Stimulated activated CD4-positive, alpha-beta T cell treated with anti-CD3 and anti-CD28 coated beads, Interleukin-4, amount 100 ng/mL, for 24 hours (primary cell): ENCODE results near the gene EAPP.
"Not testable (repeated sequence)": the region's sequence is repeated elsewhere in the genome, so short reads cannot be mapped to it uniquely, and the experiment has no call there.

Experiments used
- DNase-seq: peaks from one replicate; pipeline ENCODE4 v3.0.0-alpha.2; 2020

The EAPP gene

DNA sequence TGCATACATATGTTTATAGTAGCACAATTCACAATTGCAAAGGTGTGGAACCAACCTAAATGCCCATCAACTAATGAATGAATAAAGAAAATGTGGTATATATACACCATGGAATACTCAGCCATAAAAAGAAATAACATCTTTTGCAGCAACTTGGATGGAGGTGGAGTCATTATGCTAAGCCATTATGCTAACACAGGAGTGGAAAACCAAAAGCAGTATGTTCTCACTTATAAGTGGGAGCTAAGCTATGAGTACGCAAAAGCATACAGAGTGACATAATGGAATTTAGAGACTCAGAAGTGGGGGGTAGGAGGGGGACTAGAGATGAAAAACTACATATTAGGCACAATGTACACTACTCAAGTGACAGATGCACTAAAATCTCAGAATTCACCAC, 61.2 kb downstream of the EAPP start:
- no peak for DNase-seq

DNA sequence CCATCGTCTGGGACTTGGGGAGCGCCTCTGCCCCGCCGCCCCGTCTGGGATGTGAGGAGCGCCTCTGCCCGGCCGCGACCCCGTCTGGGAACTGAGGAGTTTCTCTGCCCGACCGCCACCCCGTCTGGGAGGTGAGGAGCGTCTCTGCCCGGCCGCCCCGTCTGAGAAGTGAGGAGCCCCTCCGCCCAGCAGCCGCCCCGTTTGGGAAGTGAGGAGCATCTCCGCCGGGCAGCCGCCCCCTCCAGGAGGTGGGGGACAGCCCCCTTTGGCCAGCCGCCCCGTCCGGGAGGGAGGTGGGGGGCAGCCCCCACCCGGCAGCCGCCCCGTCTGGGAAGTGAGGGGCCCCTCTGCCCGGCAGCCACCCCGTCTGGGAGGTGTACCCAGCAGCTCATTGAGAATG, 63.5 kb downstream of the EAPP start:
- not testable (repeated sequence) for DNase-seq

DNA sequence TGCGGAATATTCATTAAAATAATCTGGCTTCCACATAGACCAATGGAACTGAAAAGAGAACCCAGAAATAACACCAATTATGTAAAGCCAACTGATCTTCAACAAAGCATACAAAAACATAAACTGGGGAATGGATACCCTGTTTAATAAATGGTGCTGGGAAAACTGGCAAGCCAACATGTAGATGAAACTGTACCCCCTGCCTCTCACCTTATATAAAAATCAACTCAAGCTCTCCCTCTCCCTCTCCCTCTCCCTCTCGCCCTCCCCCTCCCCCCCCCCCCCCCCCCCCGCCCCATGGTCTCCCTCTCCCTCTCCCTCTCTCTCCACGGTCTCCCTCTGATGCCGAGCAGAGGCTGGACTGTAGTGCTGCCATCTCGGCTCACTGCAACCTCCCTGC, 64.3 kb downstream of the EAPP start:
- DNase-seq, result no peak

DNA sequence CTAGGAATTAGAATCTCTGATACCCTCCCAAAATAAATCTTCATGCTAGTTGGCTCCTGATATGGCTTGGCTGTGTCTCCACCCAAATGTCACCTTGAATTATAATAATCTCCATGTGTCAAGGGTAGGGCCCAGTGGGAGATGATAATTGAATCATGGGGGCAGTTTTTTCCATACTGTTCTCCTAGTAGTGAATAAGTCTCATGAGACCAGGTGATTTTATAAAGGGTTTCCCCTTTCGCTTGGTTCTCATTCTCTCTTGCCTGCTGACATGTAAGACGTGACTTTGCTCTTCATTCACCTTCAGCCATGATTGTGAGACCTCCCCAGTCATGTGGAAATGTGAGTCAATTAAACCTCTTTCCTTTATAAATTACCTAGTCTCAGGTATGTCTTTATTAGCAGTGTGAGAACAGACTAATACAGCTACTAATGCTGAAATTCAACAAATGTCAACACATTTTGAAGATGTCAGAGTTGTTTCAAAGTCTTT, 65.3 kb downstream of the EAPP start:
- no peak for DNase-seq

DNA sequence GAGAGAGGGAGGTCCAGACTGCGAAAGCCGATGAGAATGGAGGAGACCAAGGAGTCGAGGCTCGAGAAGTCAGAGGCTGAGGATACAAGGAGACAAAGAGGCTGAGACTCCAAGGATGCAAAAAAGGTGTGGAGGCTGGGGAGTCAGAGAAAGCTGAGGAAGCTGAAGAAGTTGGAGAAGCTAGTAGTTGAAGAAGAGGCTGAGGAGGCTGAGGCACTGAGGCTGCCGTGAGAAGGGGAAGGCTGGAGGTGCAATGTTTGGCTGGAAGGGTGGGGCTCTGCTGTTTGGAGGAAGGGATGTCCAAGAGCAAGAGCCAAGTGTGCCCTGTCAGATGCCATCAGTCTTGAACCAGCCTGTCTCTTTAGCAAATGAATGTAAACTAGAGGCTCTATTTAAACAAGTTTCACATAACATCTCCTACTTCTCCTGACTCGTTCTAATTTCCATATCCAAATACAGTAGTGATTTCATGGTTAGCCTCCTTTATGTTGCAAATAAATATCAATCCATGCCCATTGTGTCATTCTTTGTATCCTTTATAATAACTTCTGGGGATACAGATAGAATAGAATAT, 66.7 kb downstream of the EAPP start:
- DNase-seq, result no peak

DNA sequence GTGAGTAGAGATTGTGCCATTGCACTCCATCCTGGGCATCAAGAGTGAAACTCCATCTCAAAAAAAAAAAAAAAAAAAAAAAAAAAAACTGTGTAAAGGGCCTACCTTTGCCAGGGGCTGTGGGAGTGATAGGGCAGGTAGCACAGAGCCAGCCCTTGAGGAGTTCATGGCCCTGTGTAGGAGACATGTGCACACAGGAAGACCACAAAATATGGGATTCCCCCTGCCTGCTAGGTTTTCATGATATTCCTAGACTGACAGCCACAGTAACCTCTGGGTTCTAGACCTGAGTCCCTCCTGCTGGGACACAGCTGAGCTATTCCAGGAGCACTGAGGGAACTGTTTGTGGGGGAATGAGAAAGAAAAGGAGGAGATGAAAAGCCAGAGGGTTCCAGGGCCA, 69.2 kb downstream of the EAPP start:
- no peak for DNase-seq

DNA sequence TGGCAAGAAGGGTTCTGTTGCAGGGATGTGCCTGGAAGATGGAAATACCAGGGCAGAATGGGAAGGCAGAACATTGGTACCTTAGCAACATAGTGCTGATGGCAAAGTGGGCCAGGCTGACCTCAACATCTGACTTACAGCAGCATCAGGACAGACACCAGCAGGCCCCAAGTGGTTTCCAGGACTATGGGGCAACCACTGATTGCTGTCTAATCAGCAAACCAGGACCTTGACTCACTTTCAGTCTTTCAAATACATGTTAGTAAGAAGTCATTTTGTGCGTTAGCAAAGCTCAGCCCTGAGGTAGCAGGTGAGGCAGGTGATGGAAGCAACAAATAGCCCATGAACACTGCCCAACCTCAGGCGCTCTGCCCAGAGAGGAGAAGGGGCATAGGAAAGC, 72.8 kb downstream of the EAPP start:
- no peak for DNase-seq
